ENCODE data around the gene ITM2A.

The ITM2A gene

GRCh38 chrX:79400623-79401022 is 33.5 kb upstream of the ITM2A start:
- TF ChIP-seq SNAI2 (CRISPR knock-in tag; IDR thresholded peaks at IDR 0.05) (no peak), ARNTL (CRISPR knock-in tag; IDR thresholded peaks at IDR 0.05; ENCODE audit: borderline replicate concordance, low read depth) (no peak), ZFP30 (CRISPR knock-in tag; IDR thresholded peaks at IDR 0.05) (no peak), TSHZ2 (CRISPR knock-in tag; IDR thresholded peaks at IDR 0.05) (no peak), GLIS3 (CRISPR knock-in tag; IDR thresholded peaks at IDR 0.05) (no peak), ISL1 (CRISPR knock-in tag; IDR thresholded peaks at IDR 0.05) (no peak), ZNF8 (CRISPR knock-in tag; IDR thresholded peaks at IDR 0.05) (no peak)
- TF ChIP-seq, protein P1, sequence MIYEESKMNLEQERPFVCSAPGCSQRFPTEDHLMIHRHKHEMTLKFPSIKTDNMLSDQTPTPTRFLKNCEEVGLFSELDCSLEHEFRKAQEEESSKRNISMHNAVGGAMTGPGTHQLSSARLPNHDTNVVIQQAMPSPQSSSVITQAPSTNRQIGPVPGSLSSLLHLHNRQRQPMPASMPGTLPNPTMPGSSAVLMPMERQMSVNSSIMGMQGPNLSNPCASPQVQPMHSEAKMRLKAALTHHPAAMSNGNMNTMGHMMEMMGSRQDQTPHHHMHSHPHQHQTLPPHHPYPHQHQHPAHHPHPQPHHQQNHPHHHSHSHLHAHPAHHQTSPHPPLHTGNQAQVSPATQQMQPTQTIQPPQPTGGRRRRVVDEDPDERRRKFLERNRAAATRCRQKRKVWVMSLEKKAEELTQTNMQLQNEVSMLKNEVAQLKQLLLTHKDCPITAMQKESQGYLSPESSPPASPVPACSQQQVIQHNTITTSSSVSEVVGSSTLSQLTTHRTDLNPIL (CRISPR knock-in tag; IDR thresholded peaks at IDR 0.05; ENCODE audit: low read depth), result no peak
- no peak for ATAC-seq

GRCh38 chrX:79375340-79375739 is 8.2 kb upstream of the ITM2A start:
- TF ChIP-seq RARB (CRISPR knock-in tag; IDR thresholded peaks at IDR 0.05), result no peak
- no peak for TF ChIP-seq BACH2 (CRISPR knock-in tag; IDR thresholded peaks at IDR 0.05; ENCODE audit: borderline replicate concordance)
- TF ChIP-seq SNAI2 (CRISPR knock-in tag; IDR thresholded peaks at IDR 0.05), result no peak
- TF ChIP-seq TOX (CRISPR knock-in tag; IDR thresholded peaks at IDR 0.05; ENCODE audit: borderline replicate concordance), result no peak
- TF ChIP-seq ZNF565 (CRISPR knock-in tag; conservative IDR thresholded peaks at IDR 0.05; ENCODE audit: low read depth), result no peak
- TF ChIP-seq ZNF70 (CRISPR knock-in tag; IDR thresholded peaks at IDR 0.05), result no peak
- no peak for TF ChIP-seq PPARA (CRISPR knock-in tag; IDR thresholded peaks at IDR 0.05; ENCODE audit: borderline replicate concordance)
- no peak for TF ChIP-seq ISL1 (CRISPR knock-in tag; IDR thresholded peaks at IDR 0.05)
- no peak for ATAC-seq

GRCh38 chrX:79371640-79372039 is 4.5 kb upstream of the ITM2A start:
- TF ChIP-seq ZFP30 (CRISPR knock-in tag; IDR thresholded peaks at IDR 0.05) (no peak), TCF4 (CRISPR knock-in tag; IDR thresholded peaks at IDR 0.05; ENCODE audit: borderline replicate concordance) (no peak), RARB (CRISPR knock-in tag; IDR thresholded peaks at IDR 0.05) (no peak), ZNF70 (CRISPR knock-in tag; IDR thresholded peaks at IDR 0.05) (no peak), ESRRG (CRISPR knock-in tag; IDR thresholded peaks at IDR 0.05) (no peak), ZNF8 (CRISPR knock-in tag; IDR thresholded peaks at IDR 0.05) (no peak), GLIS3 (CRISPR knock-in tag; IDR thresholded peaks at IDR 0.05) (no peak)
- TF ChIP-seq, protein P2, sequence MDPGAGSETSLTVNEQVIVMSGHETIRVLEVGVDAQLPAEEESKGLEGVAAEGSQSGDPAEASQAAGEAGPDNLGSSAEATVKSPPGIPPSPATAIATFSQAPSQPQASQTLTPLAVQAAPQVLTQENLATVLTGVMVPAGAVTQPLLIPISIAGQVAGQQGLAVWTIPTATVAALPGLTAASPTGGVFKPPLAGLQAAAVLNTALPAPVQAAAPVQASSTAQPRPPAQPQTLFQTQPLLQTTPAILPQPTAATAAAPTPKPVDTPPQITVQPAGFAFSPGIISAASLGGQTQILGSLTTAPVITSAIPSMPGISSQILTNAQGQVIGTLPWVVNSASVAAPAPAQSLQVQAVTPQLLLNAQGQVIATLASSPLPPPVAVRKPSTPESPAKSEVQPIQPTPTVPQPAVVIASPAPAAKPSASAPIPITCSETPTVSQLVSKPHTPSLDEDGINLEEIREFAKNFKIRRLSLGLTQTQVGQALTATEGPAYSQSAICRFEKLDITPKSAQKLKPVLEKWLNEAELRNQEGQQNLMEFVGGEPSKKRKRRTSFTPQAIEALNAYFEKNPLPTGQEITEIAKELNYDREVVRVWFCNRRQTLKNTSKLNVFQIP (CRISPR knock-in tag; IDR thresholded peaks at IDR 0.05; ENCODE audit: borderline replicate concordance, low read depth), result no peak
- ATAC-seq, result no peak

DNA sequence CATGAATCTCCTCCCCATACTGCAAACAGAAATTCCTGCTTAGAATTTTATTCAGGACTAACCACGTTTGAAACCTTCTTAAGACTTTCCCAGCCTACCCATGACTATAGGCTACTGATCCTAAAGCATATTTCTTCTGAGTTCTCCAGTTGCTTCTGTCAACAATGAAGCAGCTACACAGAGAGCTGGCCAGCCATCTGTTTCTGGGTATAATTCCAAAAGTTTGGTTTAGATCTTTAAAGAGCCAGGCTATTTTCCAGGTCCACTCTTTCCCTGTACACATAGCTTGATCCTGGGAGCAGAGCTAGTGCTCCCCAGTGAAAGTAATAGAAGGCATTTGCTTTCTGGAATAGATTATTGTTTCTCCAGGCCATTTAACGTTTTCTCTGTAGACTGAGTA is 4.0 kb upstream of the ITM2A start:
- no peak for ATAC-seq
- no peak for TF ChIP-seq BACH2 (CRISPR knock-in tag; IDR thresholded peaks at IDR 0.05; ENCODE audit: borderline replicate concordance)
- TF ChIP-seq ZNF565 (CRISPR knock-in tag; conservative IDR thresholded peaks at IDR 0.05; ENCODE audit: low read depth), result no peak
- TF ChIP-seq ISL1 (CRISPR knock-in tag; IDR thresholded peaks at IDR 0.05), result no peak
- no peak for TF ChIP-seq ZFP30 (CRISPR knock-in tag; IDR thresholded peaks at IDR 0.05)
- no peak for TF ChIP-seq ESRRG (CRISPR knock-in tag; IDR thresholded peaks at IDR 0.05)
- no peak for TF ChIP-seq TCF4 (CRISPR knock-in tag; IDR thresholded peaks at IDR 0.05; ENCODE audit: borderline replicate concordance)
- no peak for TF ChIP-seq OSR1 (CRISPR knock-in tag; IDR thresholded peaks at IDR 0.05)
- no peak for TF ChIP-seq ZFP3 (CRISPR knock-in tag; IDR thresholded peaks at IDR 0.05)
- no peak for TF ChIP-seq CSDC2 (CRISPR knock-in tag; IDR thresholded peaks at IDR 0.05)
- TF ChIP-seq ZNF8 (CRISPR knock-in tag; IDR thresholded peaks at IDR 0.05), result no peak

GRCh38 chrX:79369871-79370270 is 2.7 kb upstream of the ITM2A start:
- ATAC-seq, result no peak
- TF ChIP-seq ZC3H10 (CRISPR knock-in tag; IDR thresholded peaks at IDR 0.05) (no peak), GLIS3 (CRISPR knock-in tag; IDR thresholded peaks at IDR 0.05) (no peak), TOX (CRISPR knock-in tag; IDR thresholded peaks at IDR 0.05; ENCODE audit: borderline replicate concordance) (no peak), ISL1 (CRISPR knock-in tag; IDR thresholded peaks at IDR 0.05) (no peak), ZNF70 (CRISPR knock-in tag; IDR thresholded peaks at IDR 0.05) (no peak), RARB (CRISPR knock-in tag; IDR thresholded peaks at IDR 0.05) (no peak), TCF4 (CRISPR knock-in tag; IDR thresholded peaks at IDR 0.05; ENCODE audit: borderline replicate concordance) (no peak), ESRRG (CRISPR knock-in tag; IDR thresholded peaks at IDR 0.05) (no peak), CSRNP3 (CRISPR knock-in tag; IDR thresholded peaks at IDR 0.05) (no peak)
- TF ChIP-seq, protein P2 (CRISPR knock-in tag; IDR thresholded peaks at IDR 0.05; ENCODE audit: borderline replicate concordance, low read depth), result no peak
- TF ChIP-seq, protein P1 (CRISPR knock-in tag; IDR thresholded peaks at IDR 0.05; ENCODE audit: low read depth), result no peak

Measured in SK-N-SH treated with all-trans-retinoic acid at 6 μM for 48 hours (cell line).